Stimulated activated CD4-positive, alpha-beta T cell treated with anti-CD3 and anti-CD28 coated beads, Interleukin-2, amount 100 ng/mL, for 48 hours (primary cell): Measurements from ENCODE around the gene CFAP100.

ENCODE experiments used
- DNase-seq, 2 donors: peaks; one replicate each; pipeline ENCODE4 v3.0.0-alpha.2; 2020

CFAP100 gene

GRCh38 chr3:126424039-126424717 lies 29.5 kb downstream of the CFAP100 start:
- no peak for DNase-seq

- DNase-seq = no peak
Observed at GRCh38 chr3:126424751-126425150, 30.0 kb downstream of the CFAP100 start.

GRCh38 chr3:126431103-126431534 lies 36.4 kb downstream of the CFAP100 start:
- no peak for DNase-seq

- no peak for DNase-seq
Observed at GRCh38 chr3:126432361-126433104, 37.8 kb downstream of the CFAP100 start.

GRCh38 chr3:126433105-126433430 lies 38.4 kb downstream of the CFAP100 start:
- DNase-seq = no peak

DNA sequence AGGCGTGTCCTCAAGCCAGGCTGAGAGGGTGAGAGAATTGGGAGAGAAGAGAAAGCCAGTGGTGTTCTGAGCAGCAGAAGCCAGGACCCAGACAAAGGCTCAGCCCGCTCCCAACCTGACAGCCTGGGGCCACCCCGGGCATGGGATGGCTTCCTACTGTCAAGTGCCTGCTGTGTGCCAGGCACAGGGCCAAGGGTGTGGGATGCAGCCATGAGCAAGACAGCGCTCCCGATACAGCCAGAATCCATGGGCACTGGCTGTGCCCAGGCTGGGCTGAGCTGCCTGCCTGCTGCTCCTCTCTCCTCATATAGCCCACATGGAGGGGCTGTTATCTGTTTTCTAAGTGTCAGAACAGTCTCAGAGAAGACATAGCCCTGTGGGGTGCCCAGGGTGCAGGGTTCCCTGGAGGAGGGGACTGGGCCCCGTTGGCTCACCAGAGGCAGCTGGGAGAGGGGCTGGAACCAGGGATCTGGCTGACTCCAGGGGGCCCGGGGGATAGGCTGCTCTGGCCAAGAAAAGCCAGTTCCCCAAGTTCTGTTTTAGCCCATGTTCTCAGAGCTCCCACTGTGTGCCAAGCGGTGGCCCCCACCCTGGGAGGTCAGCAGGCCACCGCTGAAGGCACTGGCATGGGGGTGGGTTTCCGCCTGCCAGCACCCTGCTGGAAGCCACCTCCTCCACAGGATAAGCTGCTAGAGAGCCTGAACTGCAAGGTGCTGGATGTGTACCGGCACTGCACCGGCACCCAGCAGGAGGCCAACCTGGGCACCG lies 39.0 kb downstream of the CFAP100 start:
- DNase-seq = no peak

DNA sequence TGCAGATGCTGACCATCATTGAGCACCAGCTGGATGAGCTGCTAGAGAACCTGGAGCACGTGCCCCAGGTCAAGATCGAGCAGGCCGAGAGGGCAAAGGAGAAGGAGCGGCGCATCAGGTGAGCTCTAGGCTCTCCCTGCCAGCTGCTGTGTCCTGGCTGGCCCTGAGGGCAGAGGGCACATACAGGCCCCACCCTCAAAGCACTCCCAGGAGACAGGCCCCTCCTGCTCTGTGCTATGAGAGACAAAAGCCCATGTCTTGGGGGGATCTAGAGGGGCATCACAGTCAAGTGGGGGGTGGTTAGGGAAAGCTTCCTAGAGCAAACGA lies 39.5 kb downstream of the CFAP100 start:
- no peak for DNase-seq

DNA sequence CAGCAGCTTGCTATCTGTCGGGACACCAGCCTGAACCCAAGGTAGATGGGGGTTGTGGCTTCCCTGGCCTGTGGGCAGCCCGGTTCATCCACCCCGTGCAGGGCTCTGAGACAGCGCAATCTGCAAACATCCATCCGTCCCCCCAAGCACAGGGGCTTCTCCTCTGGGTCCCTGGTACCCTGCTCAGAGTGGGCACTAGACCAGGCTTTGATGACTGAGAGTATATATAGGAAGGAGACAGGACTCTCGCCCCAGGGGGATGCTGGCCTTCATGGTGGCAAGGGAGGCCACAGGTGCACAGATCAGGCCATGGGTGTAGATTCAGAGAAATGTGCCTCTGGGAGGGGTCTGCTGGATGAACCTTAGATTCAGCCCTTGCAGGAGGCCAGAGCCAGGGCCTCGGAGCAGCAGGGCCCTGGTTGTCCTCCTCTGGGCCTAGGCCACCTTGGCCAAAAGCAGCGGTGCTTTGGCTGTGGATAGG lies 40.3 kb downstream of the CFAP100 start:
- DNase-seq = no peak

DNA sequence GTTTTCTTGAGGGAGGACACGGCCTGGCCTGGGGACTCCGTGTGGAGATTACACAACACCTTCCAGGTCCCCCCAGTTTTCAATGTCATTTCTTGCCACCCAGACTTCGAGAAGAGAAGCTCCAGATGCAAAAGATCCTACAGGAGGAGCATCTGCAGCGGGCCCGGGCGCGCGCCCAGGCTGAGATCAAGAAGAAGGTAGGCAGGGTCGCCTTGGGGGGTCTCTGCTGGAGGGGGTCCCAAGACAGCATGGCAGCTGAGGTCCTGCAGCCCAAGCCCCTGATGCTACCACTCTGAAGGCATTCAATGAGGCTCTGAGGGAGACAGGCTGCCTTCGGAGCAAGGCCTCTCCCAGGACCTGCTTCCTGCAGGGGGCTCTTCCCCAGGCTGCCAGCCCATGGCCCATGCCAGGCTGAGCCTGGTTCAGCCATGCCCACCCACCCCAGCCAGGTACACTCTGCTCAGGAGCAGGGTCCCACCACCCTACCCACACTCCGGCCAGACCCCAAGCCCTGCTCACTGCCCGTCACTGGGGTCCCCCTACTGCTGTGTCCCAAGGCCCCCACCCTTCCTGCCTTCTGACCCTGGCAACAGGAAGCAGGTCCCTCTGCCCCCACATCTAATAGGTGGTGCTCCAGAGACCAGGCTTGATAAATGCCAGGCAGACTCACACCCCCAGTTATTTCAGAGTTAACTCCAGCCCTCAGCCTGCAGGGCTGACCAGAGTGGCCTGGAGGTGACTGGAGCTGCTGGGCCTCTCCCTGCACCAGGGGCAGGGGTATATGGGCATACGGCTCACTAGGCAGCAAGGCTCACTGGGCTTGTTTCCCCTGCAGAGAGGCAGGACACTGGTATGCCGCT lies 41.0 kb downstream of the CFAP100 start:
- DNase-seq = no peak

DNA sequence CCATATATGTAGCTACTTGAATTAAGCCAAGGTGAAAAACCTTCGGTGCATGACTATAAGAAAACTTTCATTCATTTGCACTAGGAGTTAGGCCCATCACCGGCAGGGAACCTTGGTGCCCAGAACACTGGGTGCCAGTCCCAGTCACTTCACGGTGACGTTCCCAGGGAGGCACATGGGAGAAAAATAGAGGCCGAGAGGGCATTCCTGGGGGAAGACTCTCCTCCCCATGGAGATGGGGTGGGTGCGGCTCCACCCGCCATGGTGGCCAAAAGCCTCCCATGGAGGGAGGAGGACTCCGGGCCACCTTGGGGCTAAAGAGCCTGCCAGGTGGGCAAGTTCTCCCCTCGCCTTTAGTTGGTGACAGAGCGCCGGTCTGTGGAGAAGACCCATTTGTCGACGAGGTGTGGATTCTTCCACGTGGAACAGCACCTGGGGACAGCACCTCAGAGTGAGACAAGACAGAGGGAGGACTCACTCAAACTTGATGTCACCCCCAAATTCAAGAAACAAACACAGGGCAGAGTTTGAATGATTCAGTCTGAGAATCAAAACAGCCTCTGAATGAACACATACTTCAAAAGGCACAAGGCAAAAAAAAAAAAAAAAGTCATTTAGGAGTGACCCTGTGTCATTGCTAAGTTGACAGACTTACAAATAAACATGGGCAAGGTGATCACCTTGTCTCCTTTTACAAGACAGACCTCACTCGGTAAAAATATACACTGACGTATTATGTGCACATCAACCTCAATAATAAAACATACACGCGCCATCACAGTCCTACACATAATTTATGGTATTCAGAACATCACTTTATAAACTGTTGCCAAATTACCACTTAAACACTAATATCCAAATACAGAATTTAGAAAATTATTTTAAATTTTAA lies 42.4 kb downstream of the CFAP100 start:
- DNase-seq = no peak

DNA sequence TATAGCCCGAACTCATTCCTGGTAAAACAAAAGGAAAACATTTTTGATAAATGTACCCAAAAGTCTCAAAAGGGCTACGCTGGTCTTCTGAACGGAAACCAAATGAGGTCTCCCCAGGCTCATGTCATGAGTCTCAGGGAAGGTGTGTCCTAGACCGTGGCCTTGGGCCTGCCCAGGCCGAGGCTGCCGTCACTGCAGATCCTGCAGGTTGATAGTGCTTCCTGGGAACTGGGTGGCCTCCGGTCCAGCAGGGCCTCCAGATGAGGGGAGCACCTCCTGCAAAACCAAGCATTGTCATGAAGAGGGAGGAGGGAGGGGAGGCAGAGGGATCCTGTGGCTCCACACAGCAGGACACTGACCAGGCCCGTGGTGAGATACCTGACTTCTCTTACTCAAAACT lies 43.5 kb downstream of the CFAP100 start:
- no peak for DNase-seq

- DNase-seq = no peak
Observed at GRCh38 chr3:126438746-126439145, 44.0 kb downstream of the CFAP100 start.

DNA sequence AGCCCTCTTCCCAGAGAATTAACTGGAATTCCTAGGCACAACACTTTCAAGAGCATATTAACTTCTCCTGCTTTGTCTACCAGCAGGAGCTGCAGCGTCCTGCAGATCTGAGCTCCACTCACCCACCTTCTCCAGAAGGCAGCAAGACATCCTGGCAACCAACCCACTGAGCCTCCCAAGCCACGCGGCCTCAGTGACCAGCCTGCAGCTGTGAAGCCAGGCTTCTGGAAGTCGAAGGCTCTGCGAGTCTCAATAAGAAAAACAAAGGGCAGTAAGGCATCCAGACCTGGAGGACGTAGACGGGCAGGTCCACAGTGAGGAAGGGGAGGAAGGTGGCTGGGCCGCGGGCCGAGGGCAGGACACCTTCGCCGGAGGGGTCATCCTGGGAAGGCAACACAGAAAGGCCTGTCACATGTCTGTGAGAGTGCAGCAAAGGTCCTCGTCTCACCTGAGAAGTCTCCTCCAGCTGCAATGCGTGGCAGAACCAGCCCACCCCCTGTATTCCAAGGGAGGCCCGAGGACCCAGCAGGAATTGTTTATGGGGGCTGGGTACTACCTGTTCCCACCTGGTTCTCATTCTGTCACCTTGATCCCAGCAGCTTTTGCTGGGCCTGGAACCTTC lies 44.7 kb downstream of the CFAP100 start:
- no peak for DNase-seq

DNA sequence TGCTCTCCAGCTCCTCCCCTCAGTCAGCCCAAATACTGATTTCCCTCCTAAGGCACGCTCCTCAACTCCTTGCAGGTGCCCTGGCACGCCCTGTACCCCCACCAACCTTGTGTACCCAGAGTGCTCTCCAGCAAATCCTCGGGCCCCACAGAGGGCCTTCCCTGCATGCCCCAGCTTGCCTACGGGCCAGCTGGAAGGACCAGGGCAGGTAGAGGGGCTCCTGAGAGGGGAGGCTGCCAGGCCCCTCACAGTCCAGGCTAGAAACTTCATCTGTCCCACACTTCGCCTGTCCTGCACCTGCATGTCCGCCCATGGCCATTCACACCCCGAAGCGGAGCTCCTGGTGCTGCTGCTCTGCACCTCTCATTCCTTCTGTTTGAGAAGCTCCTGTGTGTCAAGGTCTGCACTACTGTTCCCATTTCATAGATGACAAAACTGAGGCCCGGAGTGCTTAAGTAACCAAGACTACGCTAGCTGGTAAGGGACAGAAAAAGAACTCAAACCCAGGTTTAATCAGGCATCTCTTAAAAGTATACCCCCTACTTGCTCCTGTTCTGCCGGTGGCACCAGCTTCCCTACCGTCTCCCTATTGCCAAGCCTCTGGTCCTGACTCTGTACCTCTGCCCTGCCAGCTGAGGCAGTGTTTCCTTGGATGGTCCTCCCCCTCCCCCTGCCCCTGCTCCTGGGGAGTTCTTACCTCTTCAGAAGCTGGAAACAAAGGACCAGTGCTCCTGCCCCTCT lies 45.4 kb downstream of the CFAP100 start:
- DNase-seq = no peak

- no peak for DNase-seq
Observed at GRCh38 chr3:126440709-126440995, 45.9 kb downstream of the CFAP100 start.

DNA sequence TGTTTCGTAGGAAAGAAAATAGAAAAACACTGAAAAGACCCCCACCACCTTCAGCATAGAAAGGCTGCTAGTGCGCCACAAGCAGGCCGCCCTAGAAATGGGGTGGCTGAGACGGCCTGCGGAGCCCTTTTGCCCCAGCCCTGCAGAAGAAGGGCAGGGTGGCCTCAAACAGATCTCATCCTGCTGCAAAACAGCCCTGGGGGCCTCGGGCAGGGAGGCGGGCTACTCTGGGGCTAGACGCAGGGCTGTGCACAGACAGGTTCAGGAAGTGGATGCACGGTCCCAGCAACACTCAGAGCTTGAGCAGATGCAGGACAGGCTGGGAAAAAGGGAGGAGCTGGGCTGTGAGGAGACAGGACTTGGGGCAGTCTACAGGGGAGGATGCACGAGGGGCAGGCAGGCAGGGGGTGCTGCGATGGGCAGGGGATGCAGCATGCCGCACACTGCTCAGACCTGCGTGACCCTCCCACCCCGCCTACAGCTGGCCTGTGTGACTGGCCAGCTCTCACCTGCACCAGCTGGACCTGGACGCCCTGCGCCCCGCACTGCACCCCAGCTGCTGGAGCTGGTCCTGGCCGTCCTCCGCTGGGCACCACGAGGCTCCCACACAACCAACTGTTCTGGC lies 46.7 kb downstream of the CFAP100 start:
- DNase-seq = no peak

GRCh38 chr3:126442094-126442855 lies 47.6 kb downstream of the CFAP100 start:
- DNase-seq = no peak

- DNase-seq = no peak
Observed at GRCh38 chr3:126442856-126443242, 48.1 kb downstream of the CFAP100 start.

DNA sequence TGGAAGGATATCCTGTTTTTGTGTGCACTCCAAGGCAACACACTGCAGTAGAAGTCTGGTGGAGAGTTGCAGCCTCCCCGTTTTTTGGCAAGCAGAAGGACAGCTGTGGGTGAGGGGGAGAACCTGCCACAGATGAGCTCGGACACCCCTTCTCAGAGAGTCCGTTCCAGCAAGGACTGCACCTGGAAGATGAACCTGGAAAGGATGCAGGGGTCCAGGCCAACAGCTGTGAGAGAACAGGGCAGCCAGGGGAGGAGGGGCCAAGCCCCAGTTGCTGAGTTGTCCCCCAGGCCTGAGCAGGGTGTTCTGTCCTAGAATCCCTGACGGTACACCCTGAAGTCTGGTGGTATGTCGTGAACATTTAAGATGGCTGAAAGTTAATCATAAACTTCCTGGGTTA lies 50.8 kb downstream of the CFAP100 start:
- no peak for DNase-seq

- no peak for DNase-seq
Observed at GRCh38 chr3:126446301-126446700, 51.6 kb downstream of the CFAP100 start.
